ENCODE data around the gene RXFP4.
A peak's percentile ranks its signal among the peaks of the same experiment; 100 is the strongest.

DNA sequence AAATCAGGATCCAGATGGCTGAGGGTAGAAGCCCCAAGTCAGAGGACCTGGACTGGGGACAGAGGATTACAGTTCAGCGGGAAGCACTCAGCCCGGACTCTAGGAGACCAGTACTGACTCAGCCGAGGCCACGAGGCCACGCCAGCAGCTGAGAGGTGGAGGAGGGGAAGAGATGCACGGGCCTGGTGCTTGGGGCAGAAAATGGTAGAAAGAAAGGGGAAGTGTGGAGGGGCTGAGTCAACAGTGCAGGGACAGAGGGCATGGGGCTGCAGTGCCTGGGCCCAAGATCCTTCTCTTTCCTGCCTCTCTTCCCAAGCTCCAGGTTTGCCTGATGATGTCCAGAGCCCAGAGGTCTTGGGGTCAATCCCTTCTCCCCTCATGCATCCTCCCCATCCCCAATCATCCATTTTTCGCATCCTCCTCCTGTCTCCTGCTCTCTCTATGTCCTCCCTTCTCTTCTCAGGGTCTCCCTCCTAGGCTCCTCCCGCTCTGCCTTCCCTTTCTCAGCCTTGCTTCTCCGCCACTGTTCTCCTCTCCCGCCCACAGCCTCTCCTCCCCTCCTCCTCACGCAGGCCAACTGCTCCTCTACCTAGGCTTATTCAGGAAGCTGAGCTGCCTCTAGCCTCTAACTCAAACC is 29.2 kb downstream of the RXFP4 start:
- TF ChIP-seq POLR2A (IDR thresholded peaks at IDR 0.05; ENCODE audit: extremely low read depth, insufficient read length) (no peak), MYC (IDR thresholded peaks at IDR 0.05; ENCODE audit: low read depth, low read length) (peak; percentile 99)
- TF ChIP-seq, protein P1, sequence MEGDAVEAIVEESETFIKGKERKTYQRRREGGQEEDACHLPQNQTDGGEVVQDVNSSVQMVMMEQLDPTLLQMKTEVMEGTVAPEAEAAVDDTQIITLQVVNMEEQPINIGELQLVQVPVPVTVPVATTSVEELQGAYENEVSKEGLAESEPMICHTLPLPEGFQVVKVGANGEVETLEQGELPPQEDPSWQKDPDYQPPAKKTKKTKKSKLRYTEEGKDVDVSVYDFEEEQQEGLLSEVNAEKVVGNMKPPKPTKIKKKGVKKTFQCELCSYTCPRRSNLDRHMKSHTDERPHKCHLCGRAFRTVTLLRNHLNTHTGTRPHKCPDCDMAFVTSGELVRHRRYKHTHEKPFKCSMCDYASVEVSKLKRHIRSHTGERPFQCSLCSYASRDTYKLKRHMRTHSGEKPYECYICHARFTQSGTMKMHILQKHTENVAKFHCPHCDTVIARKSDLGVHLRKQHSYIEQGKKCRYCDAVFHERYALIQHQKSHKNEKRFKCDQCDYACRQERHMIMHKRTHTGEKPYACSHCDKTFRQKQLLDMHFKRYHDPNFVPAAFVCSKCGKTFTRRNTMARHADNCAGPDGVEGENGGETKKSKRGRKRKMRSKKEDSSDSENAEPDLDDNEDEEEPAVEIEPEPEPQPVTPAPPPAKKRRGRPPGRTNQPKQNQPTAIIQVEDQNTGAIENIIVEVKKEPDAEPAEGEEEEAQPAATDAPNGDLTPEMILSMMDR (IDR thresholded peaks at IDR 0.05; ENCODE audit: low read depth, low read length), result no peak
- TF ChIP-seq, protein P2, sequence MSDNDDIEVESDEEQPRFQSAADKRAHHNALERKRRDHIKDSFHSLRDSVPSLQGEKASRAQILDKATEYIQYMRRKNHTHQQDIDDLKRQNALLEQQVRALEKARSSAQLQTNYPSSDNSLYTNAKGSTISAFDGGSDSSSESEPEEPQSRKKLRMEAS (IDR thresholded peaks at IDR 0.05; ENCODE audit: low read depth, low read length), result peak; percentile 97
